NCI-H1436 treated with DMSO at 0.1 percent for 48 hours (cell line): ENCODE results near the gene TIPARP.
"Not testable (repeated sequence)": the region's sequence is repeated elsewhere in the genome, so short reads cannot be mapped to it uniquely, and the experiment has no call there.

Source experiments
- DNase-seq: peaks from one replicate; lab custom pipeline; 2025; lab: John Stamatoyannopoulos, UW

TIPARP gene

DNA sequence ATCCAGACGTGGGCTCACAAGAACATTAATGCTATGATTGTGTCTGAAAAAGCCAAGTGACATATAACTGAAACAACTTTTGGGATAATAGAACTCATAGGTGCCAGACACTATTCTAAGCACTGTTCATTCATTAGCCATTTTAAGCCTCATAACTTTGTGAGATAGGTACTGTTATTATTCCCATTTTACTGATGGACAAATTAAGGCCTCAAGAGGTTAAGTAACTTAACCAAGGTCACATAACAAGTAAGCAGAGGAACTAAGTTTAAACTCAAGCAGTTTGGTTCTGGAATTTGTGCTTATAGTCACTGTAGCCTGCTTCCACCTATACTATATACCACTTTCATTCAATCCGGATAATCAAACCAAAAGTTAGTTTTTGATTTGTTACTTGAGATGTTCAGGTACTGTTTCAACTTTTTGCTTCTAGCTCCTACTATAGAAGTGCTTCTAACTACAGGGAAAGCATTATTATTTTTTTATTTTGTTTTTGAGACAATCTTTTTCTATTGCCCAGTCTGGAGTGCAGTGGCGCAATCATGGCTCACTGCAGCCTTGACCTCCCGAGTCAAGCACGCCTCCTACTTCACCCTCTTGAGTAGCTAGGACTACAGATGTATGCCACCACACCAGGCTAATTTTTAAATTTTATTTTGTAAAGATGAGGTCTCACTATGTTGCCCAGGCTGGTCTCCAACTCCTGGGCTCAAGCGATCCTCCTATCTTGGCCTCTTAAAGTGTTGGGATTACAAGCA is 41.9 kb downstream of the TIPARP start:
- no peak for DNase-seq

DNA sequence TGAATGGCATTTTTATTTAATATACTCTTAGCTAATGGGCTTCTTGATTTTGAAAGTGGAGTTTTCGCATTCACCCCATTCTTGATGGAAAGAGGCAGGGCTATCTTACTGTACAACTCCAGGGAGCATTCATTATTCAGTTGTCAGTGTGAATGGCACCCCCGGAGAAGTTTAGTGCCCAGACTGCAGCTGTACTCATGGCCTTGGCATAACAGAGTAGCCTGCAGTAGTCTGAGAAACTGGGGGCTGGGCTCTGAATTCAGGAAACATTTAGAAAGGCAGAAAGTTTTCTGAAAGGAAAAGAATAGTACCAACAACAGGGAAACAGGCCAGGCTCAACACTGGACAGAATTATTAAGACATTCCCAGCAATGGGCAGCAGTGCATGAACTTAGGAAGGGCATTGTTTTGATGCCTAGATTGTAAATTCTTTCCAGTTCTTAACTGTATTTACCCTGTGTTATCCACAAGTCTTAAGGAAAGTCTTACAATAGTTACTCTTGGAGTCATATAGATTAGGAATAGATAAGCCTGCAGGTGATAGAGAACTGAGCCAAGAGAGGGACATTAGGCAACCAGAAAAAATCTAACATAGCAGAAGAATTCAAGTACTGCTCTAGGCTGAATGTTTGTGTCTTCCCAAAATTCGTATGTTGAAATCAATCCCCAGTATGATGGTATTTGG is 44.4 kb downstream of the TIPARP start:
- no peak for DNase-seq

DNA sequence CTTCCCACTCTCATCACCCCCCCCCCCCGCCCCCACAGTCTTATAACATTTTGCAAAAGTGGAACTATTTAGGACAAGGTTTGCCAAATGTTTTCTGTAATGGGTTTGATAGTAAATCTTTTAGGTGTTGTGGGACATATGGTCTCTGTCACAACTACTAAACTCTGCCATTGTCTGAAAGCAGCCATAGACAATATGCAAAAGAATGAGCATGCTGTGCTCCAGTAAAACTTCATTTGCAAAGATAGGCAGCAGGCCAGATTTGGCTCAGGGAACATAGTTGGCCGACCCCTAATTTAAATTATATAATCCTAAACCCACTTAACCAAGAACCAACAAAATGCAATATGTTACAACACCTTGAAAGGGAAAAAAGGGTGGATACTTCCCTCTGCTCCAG is 46.4 kb downstream of the TIPARP start:
- no peak for DNase-seq

- no peak for DNase-seq
Observed at GRCh38 chr3:156721687-156722618, 47.6 kb downstream of the TIPARP start.

DNA sequence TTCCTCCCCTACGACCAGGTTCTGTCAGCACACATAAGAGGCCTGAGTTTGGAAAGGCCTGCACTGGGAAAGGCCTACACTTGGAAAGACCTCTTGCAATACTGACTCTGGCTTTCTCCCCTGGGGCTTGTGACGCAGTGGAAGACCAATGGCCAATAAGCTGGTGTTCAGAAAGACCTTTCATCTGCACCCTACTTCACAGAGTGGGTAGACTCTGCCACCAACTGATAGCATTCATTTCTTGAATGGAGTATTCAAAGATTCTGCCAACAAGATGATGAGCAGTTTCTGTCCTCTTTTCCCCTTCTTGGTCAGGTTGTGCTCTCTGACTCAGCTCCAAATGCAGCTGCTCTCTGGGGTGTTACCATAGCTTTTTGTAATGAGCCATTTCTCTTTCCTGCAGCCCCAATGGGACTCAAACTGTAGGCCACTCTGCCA is 48.8 kb downstream of the TIPARP start:
- no peak for DNase-seq

DNA sequence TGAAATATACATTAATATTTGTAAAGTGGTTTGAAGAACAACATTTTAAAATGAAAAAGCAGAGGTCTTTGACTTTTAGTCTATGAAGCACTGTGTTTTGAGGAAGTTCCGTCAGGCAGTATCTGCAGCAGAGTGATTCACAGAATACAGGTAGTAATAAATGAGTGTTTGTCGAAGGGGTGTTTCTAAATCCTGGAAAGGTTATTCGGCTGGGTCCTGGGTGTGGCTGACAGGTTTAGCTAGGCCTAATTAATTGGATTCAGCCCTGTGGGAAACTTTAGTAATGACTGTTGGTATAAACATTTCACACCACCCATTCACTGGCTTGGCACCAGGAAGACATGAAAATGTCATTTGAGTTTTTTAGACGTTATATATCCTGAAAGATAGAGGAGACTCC is 51.3 kb downstream of the TIPARP start:
- DNase-seq: no peak

- no peak for DNase-seq
Observed at GRCh38 chr3:156726456-156726855, 52.1 kb downstream of the TIPARP start.

GRCh38 chr3:156727519-156728205 is 53.3 kb downstream of the TIPARP start:
- DNase-seq: no peak

DNA sequence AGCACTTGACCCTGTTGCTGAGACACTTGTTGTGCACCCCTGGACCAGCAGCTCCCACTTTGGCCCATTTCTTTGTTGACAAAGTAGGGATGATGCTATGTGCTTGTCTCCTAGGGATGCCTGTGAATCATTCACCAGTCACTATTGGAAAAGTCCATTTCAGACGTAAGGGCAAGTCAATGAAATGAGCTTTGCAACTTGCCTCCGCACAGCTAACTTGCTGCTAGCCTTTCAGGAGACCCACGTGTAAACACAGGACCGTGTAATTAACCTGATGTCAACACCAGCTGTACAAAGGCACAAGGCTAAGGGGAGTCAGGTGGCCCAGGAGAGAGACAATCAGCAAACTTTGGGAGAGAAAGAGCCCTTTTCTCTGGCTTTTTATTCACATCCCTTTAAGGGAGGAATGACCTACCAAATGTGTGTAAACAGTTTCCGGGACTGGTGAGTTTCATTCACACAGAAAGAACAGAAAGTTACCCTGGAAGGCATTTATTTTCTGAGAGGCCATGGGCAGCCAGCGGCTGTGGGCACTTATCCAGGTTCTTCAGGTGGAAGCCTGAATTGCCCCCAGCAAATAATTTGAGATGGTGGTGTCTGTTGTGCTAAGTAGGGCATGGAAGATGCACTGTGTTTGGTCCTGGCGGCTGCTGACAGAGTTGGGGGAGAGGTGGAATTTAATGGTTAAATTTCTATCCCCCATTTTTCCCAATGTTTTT is 54.0 kb downstream of the TIPARP start:
- DNase-seq: no peak

GRCh38 chr3:156729460-156730179 is 55.2 kb downstream of the TIPARP start:
- DNase-seq: no peak

- no peak for DNase-seq
Observed at GRCh38 chr3:156731813-156732212, 57.4 kb downstream of the TIPARP start.

- no peak for DNase-seq
Observed at GRCh38 chr3:156732261-156732660, 57.9 kb downstream of the TIPARP start.

DNA sequence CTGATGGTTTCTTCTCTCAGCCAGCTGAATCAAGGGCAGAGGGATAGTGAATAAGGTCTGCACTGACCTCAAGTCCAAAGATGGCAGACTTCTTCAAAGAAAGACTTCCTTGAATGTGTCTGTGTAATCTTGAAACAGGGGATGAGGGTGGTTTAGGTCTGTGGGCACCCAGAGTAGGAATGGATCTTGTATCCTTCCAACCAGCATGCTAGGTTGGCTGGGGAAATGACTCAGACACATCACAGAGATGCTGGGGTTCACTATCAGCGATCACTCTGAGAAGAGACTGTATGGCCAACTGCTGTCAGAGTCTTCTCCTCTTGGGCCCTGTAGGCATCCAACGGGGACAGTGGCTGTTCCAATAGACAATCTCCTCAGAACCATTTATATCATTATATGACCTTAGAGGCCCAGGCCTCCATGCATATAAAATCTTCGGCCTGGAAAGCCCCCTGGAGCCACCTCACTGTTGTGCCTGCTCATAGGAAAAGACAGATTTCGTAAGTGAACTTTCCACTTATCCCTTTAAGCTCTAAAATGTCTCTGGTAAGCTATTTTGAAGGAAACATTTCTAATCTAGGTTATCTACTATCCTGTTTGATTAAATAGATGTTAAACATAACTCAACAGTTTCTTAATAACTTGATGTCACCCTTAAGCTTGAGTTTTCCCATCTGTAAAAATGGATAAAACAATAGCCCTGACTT is 58.5 kb downstream of the TIPARP start:
- no peak for DNase-seq

DNA sequence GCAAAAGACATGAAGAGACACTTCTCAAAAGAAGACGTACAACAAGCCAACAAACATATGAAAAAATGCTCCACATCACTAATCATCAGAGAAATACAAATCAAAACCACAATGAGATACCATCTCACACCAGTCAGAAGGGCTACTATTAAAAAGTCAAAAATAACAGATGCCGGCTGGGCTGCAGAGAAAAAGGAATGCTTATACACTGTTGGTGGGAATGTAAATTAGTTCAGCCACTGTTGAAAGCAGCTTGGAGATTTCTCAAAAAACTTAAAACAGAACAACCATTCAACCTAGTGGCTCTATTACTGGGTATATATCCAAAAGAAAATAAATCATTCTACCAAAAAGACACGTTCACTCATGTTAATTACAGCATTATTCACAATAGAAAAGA is 60.3 kb downstream of the TIPARP start:
- not testable (repeated sequence) for DNase-seq

- no peak for DNase-seq
Observed at GRCh38 chr3:156735471-156735870, 61.1 kb downstream of the TIPARP start.

- DNase-seq: not testable (repeated sequence)
Observed at GRCh38 chr3:156737049-156737448, 62.7 kb downstream of the TIPARP start.

DNA sequence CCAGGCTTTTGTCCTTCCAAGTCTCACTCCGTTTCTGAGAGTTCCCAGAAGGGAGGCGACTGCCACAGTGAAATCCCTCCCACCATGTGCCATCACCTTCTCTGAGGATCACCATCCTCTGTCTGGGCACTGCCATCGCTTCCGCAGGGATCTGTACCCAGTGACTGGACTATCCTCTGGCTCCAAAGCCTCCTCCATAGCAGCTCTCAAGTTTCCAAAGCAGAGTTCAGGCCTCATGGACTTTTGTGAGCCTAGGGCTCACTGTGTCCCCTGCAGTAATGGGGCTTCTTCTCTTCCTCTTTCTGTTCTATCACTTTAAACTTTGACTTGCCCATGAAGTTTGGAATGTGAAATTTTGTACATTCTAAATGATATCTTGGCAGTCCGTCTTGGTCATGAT is 63.9 kb downstream of the TIPARP start:
- DNase-seq: no peak

DNA sequence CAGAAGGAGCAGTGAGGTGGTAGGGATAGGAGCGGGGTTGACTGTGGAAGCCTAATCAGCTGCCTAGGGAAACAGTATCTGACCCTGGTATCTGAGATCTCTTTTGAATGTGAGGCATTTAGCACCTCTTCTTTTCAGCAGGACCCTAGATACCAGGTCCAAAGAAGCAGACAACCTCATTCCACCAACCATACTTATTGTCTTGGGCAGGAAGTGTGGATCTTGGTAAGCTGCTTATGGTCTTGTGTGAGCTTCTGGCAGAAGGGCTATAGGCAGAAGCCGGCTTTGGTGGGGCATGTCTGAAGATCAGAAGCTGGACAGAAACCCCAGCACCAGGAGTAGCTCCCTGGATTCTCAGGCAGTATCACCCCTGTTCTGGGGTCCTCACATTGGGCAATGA is 65.6 kb downstream of the TIPARP start:
- DNase-seq: no peak

- DNase-seq: not testable (repeated sequence)
Observed at GRCh38 chr3:156740581-156740980, 66.2 kb downstream of the TIPARP start.

GRCh38 chr3:156741935-156742334 is 67.5 kb downstream of the TIPARP start:
- DNase-seq: no peak
